ENCODE data around the gene GPAM.

GPAM gene

GRCh38 chr10:112182784-112183328 is 709 bp downstream of the GPAM start:
- DNase-seq (no peak), ATAC-seq (no peak)

GRCh38 chr10:112177247-112177646 is 6.3 kb downstream of the GPAM start:
- no peak for ATAC-seq
- DNase-seq: no peak

GRCh38 chr10:112176543-112176942 is 7.0 kb downstream of the GPAM start:
- ATAC-seq (no peak), DNase-seq (no peak)

GRCh38 chr10:112175409-112175808 is 8.2 kb downstream of the GPAM start:
- DNase-seq (no peak), ATAC-seq (no peak)

- no peak for DNase-seq
- no peak for ATAC-seq
Observed at GRCh38 chr10:112173206-112173605, 10.4 kb downstream of the GPAM start.

- ATAC-seq (no peak), DNase-seq (no peak)
Observed at GRCh38 chr10:112168733-112169132, 14.8 kb downstream of the GPAM start.

- DNase-seq: no peak
- no peak for ATAC-seq
Observed at GRCh38 chr10:112166800-112167199, 16.8 kb downstream of the GPAM start.

GRCh38 chr10:112161757-112162518 is 21.6 kb downstream of the GPAM start:
- ATAC-seq (no peak), DNase-seq (no peak)

- no peak for DNase-seq
- ATAC-seq: no peak
Observed at GRCh38 chr10:112160834-112161233, 22.7 kb downstream of the GPAM start.

GRCh38 chr10:112159469-112159868 is 24.1 kb downstream of the GPAM start:
- DNase-seq (no peak), ATAC-seq (no peak)

- no peak for DNase-seq
- no peak for ATAC-seq
Observed at GRCh38 chr10:112151524-112152039, 32.0 kb downstream of the GPAM start.

- no peak for DNase-seq
- no peak for ATAC-seq
Observed at GRCh38 chr10:112148331-112148730, 35.2 kb downstream of the GPAM start.

GRCh38 chr10:112146799-112147198 is 36.8 kb downstream of the GPAM start:
- ATAC-seq: no peak
- no peak for DNase-seq

- ATAC-seq (no peak), DNase-seq (no peak)
Observed at GRCh38 chr10:112145263-112145662, 38.3 kb downstream of the GPAM start.

GRCh38 chr10:112143420-112143819 is 40.1 kb downstream of the GPAM start:
- ATAC-seq (no peak), DNase-seq (no peak)

- ATAC-seq (no peak), DNase-seq (no peak)
Observed at GRCh38 chr10:112141292-112141691, 42.3 kb downstream of the GPAM start.

- DNase-seq: peak; percentile 85
- ATAC-seq: peak; percentile 96
Observed at GRCh38 chr10:112140110-112140970, 43.2 kb downstream of the GPAM start.

GRCh38 chr10:112139176-112139575 is 44.4 kb downstream of the GPAM start:
- no peak for ATAC-seq

GRCh38 chr10:112137154-112137987 is 46.2 kb downstream of the GPAM start:
- peak; percentile 51 for ATAC-seq
- DNase-seq: peak; percentile 79

More at GRCh38 chr10:112139176-112139575, 44.4 kb downstream of the GPAM start:
- DNase-seq: no peak

- DNase-seq: no peak
- ATAC-seq: no peak
Observed at GRCh38 chr10:112136486-112137153, 46.9 kb downstream of the GPAM start.

GRCh38 chr10:112135604-112136003 is 48.0 kb downstream of the GPAM start:
- ATAC-seq (no peak), DNase-seq (no peak)

Measured in stimulated activated naive CD8-positive, alpha-beta T cell treated with anti-CD3 and anti-CD28 coated beads, Interleukin-15, Interleukin-2, amounts not matched to agents 100 U/mL and 50 U/mL, for 24 hours (primary cell).